Measurements from ENCODE around the gene CCNH. TPM values are rescaled to one million over a fixed set of nuclear protein-coding genes. Genes with fewer than 3 reads are reported as not detected.

CCNH gene
- total RNA-seq, 1 donor from 2014 or later: 20.3 TPM

GRCh38 chr5:87413343-87413645, 564 bp upstream of the CCNH start:
- no peak for TF ChIP-seq CTCF (IDR thresholded peaks at IDR 0.05; ENCODE audit: borderline replicate concordance)
- Histone ChIP-seq H3K4me3 (peak overlapping the region; percentile 81), H3K27ac (replicated peaks) (peak overlapping the region; percentile 95), H3K36me3 (peaks cover 15% of the 10 kb centered on the region), H3K27me3 (ENCODE audit: low read depth) (no peaks in the 10 kb centered on the region), H3K9me3 (replicated peaks) (no peaks in the 10 kb centered on the region), H3K4me1 (peaks cover 34% of the 10 kb centered on the region)
- no peak for DNase-seq
- intact Hi-C loops (cut with micrococcal nuclease): no loop called here

- Histone ChIP-seq H3K36me3 (peaks cover 27% of the 10 kb centered on the region), H3K9me3 (replicated peaks) (no peaks in the 10 kb centered on the region), H3K4me1 (peaks cover 34% of the 10 kb centered on the region), H3K27me3 (ENCODE audit: low read depth) (no peaks in the 10 kb centered on the region), H3K27ac (replicated peaks) (peak overlapping the region; percentile 95), H3K4me3 (peak overlapping the region; percentile 81)
- intact Hi-C loops (cut with micrococcal nuclease): no loop called here
- no peak for DNase-seq
- no peak for TF ChIP-seq CTCF (IDR thresholded peaks at IDR 0.05; ENCODE audit: borderline replicate concordance)
Observed at GRCh38 chr5:87411973-87412629, 629 bp downstream of the CCNH start.

GRCh38 chr5:87411586-87411972, 1.2 kb downstream of the CCNH start:
- H3K4me1 ChIP-seq: peaks cover 39% of the 10 kb centered on the region
- no peaks in the 10 kb centered on the region for H3K27me3 ChIP-seq (ENCODE audit: low read depth)
- TF ChIP-seq CTCF (IDR thresholded peaks at IDR 0.05; ENCODE audit: borderline replicate concordance): no peak
- no peaks in the 10 kb centered on the region for H3K9me3 ChIP-seq (replicated peaks)
- H3K36me3 ChIP-seq: peaks cover 33% of the 10 kb centered on the region
- no peak for DNase-seq
- H3K27ac ChIP-seq (replicated peaks): peak overlapping the region; percentile 95
- H3K4me3 ChIP-seq: peak overlapping the region; percentile 81
- intact Hi-C loops (cut with micrococcal nuclease): no loop called here

- Histone ChIP-seq H3K27me3 (ENCODE audit: low read depth) (no peaks in the 10 kb centered on the region), H3K27ac (replicated peaks) (no peak overlapping the region), H3K9me3 (replicated peaks) (no peaks in the 10 kb centered on the region), H3K4me3 (peak overlapping the region; percentile 81), H3K36me3 (peaks cover 39% of the 10 kb centered on the region), H3K4me1 (peaks cover 45% of the 10 kb centered on the region)
- intact Hi-C loops (cut with micrococcal nuclease): no loop called here
- no peak for DNase-seq
- TF ChIP-seq CTCF (IDR thresholded peaks at IDR 0.05; ENCODE audit: borderline replicate concordance): no peak
Observed at GRCh38 chr5:87410931-87411330, 1.8 kb downstream of the CCNH start.

GRCh38 chr5:87408204-87408603, 4.5 kb downstream of the CCNH start:
- Histone ChIP-seq H3K27me3 (ENCODE audit: low read depth) (no peaks in the 10 kb centered on the region), H3K9me3 (replicated peaks) (no peaks in the 10 kb centered on the region), H3K27ac (replicated peaks) (no peak overlapping the region), H3K4me1 (peaks cover 50% of the 10 kb centered on the region), H3K36me3 (peaks cover 66% of the 10 kb centered on the region), H3K4me3 (no peak overlapping the region)
- TF ChIP-seq CTCF (IDR thresholded peaks at IDR 0.05; ENCODE audit: borderline replicate concordance): no peak
- no peak for DNase-seq
- intact Hi-C loops (cut with micrococcal nuclease): no loop called here

Measured in left ventricle myocardium inferior (tissue), 1 donor.